OCI-LY1 (cell line): ENCODE measurements around the gene TPRG1.

ENCODE experiments used
- CTCF ChIP-seq: fragments of 200-600 bp; sonication (generic), shearing (Covaris generic); IDR thresholded peaks from 2 replicates; pipeline ENCODE4 v1.5.1; 2017; ENCODE audit warnings: mild to moderate bottlenecking, antibody characterized with exemption, low read length, moderate library complexity, mixed read lengths
- EZH2 ChIP-seq: fragments of 200-600 bp; sonication (generic), shearing (Covaris generic); IDR thresholded peaks from 2 replicates; pipeline ENCODE4 v1.8.0; 2017; ENCODE audit warnings: borderline replicate concordance, mixed run types, mild to moderate bottlenecking, antibody characterized with exemption, low read length, moderate library complexity, mixed read lengths

GRCh38 chr3:189309400-189309975 lies 137.7 kb downstream of the TPRG1 start:
- no peak for TF ChIP-seq CTCF
- TF ChIP-seq EZH2 = no peak
